ENCODE results near the gene SC5D. TPM values are rescaled to one million over a fixed set of nuclear protein-coding genes. Genes with fewer than 3 reads are reported as not detected.

Gene SC5D
- polyA plus RNA-seq, 1 donor from 2014 or later: 75.7 TPM

- no peak overlapping the region for H3K9ac ChIP-seq (ENCODE audit: low read length)
- H3K27ac ChIP-seq (ENCODE audit: low read length): no peak overlapping the region
- H3K79me2 ChIP-seq (replicated peaks; ENCODE audit: insufficient read depth, low read length): no peaks in the 10 kb centered on the region
- no peaks in the 10 kb centered on the region for H4K20me1 ChIP-seq (ENCODE audit: insufficient read depth)
- H3K9me3 ChIP-seq (ENCODE audit: low read length): no peaks in the 10 kb centered on the region
- no peaks in the 10 kb centered on the region for H3K9me2 ChIP-seq (ENCODE audit: insufficient read depth, low read length)
- no peak overlapping the region for H3K4me2 ChIP-seq (ENCODE audit: low read length)
- no peaks in the 10 kb centered on the region for H3F3A ChIP-seq (ENCODE audit: insufficient read depth, low read length, poor library complexity, severe bottlenecking)
- no peak for TF ChIP-seq EP300 (conservative IDR thresholded peaks at IDR 0.05; ENCODE audit: poor library complexity, severe bottlenecking)
- no peak for TF ChIP-seq TAF1 (IDR thresholded peaks at IDR 0.05; ENCODE audit: low read depth)
- no peak for TF ChIP-seq CTCF (IDR thresholded peaks at IDR 0.05; ENCODE audit: poor library complexity, severe bottlenecking)
- no peak for TF ChIP-seq POLR2AphosphoS5 (IDR thresholded peaks at IDR 0.05)
- no peak for TF ChIP-seq RAD21 (conservative IDR thresholded peaks at IDR 0.05)
- TF ChIP-seq MXI1 (conservative IDR thresholded peaks at IDR 0.05; ENCODE audit: poor library complexity, severe bottlenecking): no peak
- TF ChIP-seq EZH2 (IDR thresholded peaks at IDR 0.05; ENCODE audit: borderline replicate concordance, insufficient read depth, low read length, poor library complexity, severe bottlenecking): no peak
- no peak for TF ChIP-seq REST (IDR thresholded peaks at IDR 0.05; ENCODE audit: borderline replicate concordance)
- no peak for TF ChIP-seq SMC3 (conservative IDR thresholded peaks at IDR 0.05; ENCODE audit: poor library complexity)
- peaks cover 20% of the 10 kb centered on the region for H3K36me3 ChIP-seq (ENCODE audit: insufficient read depth, low read length)
- no peak overlapping the region for H3K4me3 ChIP-seq (ENCODE audit: low read length)
- H2AFZ ChIP-seq (ENCODE audit: low read depth, low read length): no peak overlapping the region
- no peaks in the 10 kb centered on the region for H3K27me3 ChIP-seq (ENCODE audit: insufficient read depth, low read depth, low read length)
Measured at GRCh38 chr11:121310908-121311307, 18.3 kb downstream of the SC5D start.

DNA sequence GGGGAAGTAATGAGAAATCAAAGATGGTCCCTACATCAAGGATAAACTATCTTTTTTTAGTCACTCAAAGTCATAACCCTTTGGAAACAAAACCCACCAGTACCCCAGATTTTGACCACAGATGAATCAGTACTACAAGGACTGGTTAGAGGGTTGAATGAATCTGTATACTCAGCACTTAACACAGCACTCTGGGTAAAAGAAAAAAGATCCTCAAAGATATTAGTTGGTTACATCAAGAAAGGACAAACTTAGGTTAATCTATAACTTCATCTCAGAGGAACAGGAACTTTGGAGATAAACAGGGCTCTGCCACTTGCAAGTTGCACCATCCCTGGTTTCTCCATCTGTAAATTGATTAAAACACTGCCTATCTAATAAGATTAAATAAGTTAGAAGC lies 18.8 kb downstream of the SC5D start:
- Histone ChIP-seq H3K9me2 (ENCODE audit: insufficient read depth, low read length) (no peaks in the 10 kb centered on the region), H2AFZ (ENCODE audit: low read depth, low read length) (no peak overlapping the region), H3K27me3 (ENCODE audit: insufficient read depth, low read depth, low read length) (no peaks in the 10 kb centered on the region), H3K36me3 (ENCODE audit: insufficient read depth, low read length) (peaks cover 20% of the 10 kb centered on the region), H3K79me2 (replicated peaks; ENCODE audit: insufficient read depth, low read length) (no peaks in the 10 kb centered on the region), H3K4me3 (ENCODE audit: low read length) (no peak overlapping the region), H3K4me2 (ENCODE audit: low read length) (no peak overlapping the region), H4K20me1 (ENCODE audit: insufficient read depth) (no peaks in the 10 kb centered on the region), H3K27ac (ENCODE audit: low read length) (no peak overlapping the region), H3F3A (ENCODE audit: insufficient read depth, low read length, poor library complexity, severe bottlenecking) (no peaks in the 10 kb centered on the region), H3K9me3 (ENCODE audit: low read length) (no peaks in the 10 kb centered on the region), H3K9ac (ENCODE audit: low read length) (no peak overlapping the region)
- no peak for TF ChIP-seq MXI1 (conservative IDR thresholded peaks at IDR 0.05; ENCODE audit: poor library complexity, severe bottlenecking)
- no peak for TF ChIP-seq RAD21 (conservative IDR thresholded peaks at IDR 0.05)
- no peak for TF ChIP-seq TAF1 (IDR thresholded peaks at IDR 0.05; ENCODE audit: low read depth)
- no peak for TF ChIP-seq EZH2 (IDR thresholded peaks at IDR 0.05; ENCODE audit: borderline replicate concordance, insufficient read depth, low read length, poor library complexity, severe bottlenecking)
- TF ChIP-seq CTCF (IDR thresholded peaks at IDR 0.05; ENCODE audit: poor library complexity, severe bottlenecking): no peak
- TF ChIP-seq REST (IDR thresholded peaks at IDR 0.05; ENCODE audit: borderline replicate concordance): no peak
- no peak for TF ChIP-seq POLR2AphosphoS5 (IDR thresholded peaks at IDR 0.05)
- no peak for TF ChIP-seq SMC3 (conservative IDR thresholded peaks at IDR 0.05; ENCODE audit: poor library complexity)
- no peak for TF ChIP-seq EP300 (conservative IDR thresholded peaks at IDR 0.05; ENCODE audit: poor library complexity, severe bottlenecking)
